GM19463 (cell line): ENCODE measurements around the gene TBC1D5.
"Not testable (repeated sequence)": the region's sequence is repeated elsewhere in the genome, so short reads cannot be mapped to it uniquely, and the experiment has no call there.

Experiments
- ATAC-seq: cut with Tn5 transposase; IDR thresholded peaks from one replicate; pipeline ENCODE4 v1.9.1; 2021; ENCODE audit warnings: mild to moderate bottlenecking, moderate library complexity; ENCODE audit not compliant: unreplicated experiment

Gene TBC1D5

DNA sequence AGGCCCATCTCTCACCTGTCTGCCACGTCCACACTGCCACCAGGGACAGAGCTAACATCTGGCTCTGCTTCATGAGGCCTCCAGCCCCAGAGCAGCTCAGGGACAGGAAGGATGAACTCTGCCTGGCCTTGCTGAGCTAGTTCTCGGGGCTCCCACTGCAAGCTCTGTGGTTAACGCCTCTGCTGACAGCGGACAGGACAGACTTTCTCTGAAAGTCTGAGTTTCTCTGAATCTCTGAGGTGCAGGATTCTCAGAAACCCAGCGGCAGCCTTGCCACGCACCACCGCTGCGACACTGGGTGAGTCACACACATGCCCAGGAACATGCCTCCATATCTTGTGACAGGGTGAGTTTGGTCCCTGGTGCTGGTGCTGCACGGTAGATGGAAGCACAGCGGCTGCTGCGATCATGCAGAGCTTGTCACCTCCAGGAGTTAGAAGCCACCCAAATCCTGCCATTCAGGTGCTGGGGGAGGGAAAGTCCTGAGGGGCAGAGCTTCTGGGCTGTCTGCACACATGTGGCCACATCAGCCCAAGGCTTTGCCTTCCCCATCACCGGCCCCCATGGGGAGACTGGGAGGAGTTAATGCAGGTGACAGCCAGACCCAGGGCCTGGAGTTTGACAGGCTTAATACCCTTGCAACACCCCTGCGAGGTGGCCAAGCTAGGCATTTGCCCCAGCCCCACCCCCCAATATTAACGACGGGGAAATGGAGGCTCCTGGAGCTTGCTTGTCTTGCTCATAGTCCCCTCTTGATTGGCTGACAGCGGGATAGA lies 590.6 kb downstream of the TBC1D5 start:
- peak; percentile 98 for ATAC-seq

DNA sequence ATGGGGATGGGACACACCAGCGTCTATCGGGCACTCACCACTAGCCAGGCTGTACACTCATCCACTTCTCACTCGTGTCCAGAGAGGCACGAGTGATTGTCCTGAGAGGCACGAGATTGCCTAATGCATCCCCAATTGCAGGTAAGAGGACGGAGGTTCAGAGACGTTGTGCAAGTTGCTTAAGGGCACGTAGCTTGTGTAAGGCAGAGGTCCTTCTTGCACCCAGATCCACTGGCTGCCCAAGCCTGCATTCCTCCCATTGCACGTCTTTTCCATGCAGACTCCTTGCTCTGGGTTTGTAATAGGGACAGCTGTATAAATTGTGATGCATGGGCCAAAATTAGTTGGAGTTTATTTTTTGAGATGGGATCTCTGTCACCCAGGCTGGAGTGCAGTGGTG lies 593.4 kb downstream of the TBC1D5 start:
- no peak for ATAC-seq

GRCh38 chr3:17144665-17144993 lies 597.8 kb downstream of the TBC1D5 start:
- ATAC-seq = no peak

DNA sequence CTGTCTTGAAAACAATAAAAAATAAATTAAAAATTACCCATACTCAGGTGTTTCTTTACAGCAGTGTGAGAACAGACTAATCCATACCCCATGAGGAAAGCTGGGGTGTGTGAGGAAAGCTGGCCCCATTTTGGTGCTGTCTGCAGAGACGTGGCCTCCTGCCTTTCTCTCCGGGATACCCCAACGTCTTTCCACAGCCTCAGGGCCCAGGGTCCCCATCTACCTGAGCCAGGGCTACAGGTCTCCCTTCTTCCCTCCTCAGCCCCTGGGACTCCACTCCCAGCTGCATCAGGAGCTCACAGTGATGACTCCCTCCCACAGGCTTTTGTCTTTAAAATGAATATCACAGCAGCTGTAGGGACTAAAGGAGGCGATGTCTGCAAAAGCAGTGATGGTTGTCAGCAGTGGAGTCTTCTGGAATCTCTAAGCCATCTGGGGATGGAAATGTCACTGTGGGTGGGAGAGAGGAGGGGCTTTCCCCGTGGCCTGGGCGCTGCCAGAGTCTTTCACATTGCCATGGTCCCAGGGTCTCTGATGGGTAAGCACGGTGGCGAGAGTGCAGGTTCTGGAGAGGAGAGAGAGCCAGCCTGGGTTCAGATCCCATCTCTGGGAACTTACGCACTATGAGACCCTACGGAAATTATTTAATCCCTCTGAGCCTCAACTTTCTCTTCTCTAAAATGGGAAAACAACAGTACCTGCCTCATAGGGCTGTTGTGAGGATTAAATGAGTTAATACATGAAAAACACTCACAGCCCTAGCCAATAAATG lies 598.4 kb downstream of the TBC1D5 start:
- no peak for ATAC-seq

GRCh38 chr3:17142516-17142915 lies 599.9 kb downstream of the TBC1D5 start:
- ATAC-seq = no peak

GRCh38 chr3:17141699-17142098 lies 600.7 kb downstream of the TBC1D5 start:
- no peak for ATAC-seq

GRCh38 chr3:17140670-17141505 lies 601.5 kb downstream of the TBC1D5 start:
- ATAC-seq = no peak

GRCh38 chr3:17138246-17139039 lies 604.0 kb downstream of the TBC1D5 start:
- ATAC-seq = no peak

- no peak for ATAC-seq
Observed at GRCh38 chr3:17137321-17137826, 605.1 kb downstream of the TBC1D5 start.

GRCh38 chr3:17136136-17136721 lies 606.2 kb downstream of the TBC1D5 start:
- no peak for ATAC-seq

DNA sequence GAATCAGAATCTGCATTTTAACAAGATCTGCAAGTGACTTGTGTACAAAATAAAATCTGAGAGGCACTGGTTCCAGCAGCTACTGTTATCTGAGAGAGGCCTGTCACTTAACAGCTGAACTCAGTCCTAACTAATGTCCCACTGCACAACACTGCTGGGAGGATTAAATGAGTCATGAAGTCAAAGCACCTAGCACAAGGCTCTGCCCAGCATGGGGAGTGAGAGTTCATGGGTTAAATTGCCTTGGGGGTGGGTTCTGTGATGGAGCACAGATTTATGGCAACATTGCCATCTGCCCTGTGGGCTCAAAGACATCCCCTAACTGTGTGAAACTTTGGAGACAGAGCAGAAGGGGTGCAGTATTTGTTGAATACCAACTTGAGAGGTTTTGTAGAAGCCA lies 606.7 kb downstream of the TBC1D5 start:
- ATAC-seq = no peak

DNA sequence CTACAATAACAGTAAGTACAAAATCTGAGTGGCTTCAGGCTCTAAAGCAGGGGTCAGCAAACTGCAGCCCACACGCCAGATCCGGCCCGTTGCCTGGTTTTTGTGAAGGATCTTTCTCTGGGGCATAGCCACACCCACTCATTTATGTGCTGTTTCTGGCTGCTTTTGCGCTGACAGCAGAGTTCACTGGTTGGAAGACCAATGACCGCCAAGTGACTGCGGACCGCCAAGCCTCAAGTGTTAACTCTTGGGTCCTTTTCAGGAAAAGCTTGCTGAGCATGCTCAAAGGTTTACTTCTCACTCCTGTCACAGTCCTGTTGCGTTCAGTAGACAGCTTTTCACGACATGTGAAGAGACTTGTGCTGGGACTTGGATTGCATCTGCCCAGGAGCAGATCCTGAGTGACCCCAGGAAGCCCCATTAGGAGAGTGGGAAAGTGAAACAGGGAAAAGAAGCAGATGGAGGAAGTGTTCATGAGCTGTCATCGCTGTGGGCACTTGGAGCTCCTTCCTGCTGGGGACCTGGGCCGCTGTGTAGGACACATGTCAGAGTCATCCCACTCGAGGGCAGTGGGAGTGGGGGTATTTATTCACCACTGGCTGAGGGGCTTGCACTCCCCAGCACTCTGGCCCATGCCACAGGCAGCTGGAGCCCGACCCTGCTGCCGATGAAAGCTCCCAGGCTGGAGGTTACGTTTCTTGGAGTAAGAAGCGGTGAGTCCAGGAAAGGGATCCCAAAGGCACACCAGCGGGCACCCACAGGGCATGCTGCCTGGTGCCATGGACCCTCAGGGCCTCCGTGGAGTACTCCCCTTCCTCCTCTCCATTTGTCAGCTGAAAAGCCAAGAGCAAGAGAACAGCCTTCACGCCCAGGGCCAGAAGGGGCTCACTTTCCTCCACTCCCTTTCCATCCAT lies 608.5 kb downstream of the TBC1D5 start:
- no peak for ATAC-seq

GRCh38 chr3:17132286-17133115 lies 609.9 kb downstream of the TBC1D5 start:
- no peak for ATAC-seq

- ATAC-seq = no peak
Observed at GRCh38 chr3:17130956-17131355, 611.5 kb downstream of the TBC1D5 start.

DNA sequence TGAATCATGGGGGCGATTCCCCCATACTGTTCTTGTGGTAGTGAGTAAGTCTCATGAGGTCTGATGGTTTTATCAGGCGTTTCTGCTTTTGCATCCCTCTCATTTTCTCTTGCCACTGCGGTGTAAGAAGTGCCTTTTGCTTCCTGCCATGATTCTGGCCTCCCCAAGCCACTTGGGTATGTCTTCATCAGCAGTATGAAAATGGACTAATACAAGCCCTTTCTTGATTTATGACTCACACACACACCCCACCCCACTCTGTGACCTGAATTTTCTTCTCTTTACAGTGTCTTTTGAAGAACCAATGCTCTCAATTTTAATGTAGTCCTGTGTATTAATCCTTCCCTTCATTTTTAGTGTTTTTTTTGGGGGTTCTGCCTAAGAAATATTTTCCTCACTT lies 612.9 kb downstream of the TBC1D5 start:
- ATAC-seq = no peak

- not testable (repeated sequence) for ATAC-seq
Observed at GRCh38 chr3:17128671-17129070, 613.8 kb downstream of the TBC1D5 start.

DNA sequence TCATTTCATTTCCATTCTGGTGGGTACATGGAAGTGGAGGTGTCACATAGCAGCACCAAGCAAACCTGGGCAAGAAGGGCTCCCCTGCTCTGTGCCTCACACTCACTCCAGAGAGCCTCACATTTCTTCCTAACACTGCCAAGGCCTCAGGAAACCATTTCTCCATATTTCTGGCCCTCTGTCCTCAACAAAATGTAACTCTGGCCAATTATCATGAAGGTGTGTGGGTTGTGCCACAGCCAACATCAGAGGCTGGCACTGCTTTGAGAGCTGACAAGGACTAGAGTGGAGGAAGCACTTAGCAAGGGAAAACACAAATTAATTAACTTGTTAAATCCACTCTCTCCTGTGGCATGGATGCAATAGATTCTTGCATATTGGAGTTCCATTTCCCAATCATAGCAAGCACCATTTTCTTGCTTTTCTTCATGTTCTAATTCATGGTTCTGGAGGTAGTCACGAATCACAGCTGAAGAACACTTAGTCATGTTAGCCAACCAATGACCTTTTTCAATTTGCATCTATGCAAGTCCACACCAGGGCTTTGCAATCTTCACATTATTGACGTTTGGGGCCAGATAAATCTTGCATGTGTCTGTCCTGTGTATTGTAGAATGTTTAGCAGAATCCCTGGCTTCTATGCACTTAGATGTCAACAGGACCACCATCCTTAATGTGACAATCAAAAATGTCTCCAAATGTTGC lies 616.5 kb downstream of the TBC1D5 start:
- ATAC-seq = no peak

DNA sequence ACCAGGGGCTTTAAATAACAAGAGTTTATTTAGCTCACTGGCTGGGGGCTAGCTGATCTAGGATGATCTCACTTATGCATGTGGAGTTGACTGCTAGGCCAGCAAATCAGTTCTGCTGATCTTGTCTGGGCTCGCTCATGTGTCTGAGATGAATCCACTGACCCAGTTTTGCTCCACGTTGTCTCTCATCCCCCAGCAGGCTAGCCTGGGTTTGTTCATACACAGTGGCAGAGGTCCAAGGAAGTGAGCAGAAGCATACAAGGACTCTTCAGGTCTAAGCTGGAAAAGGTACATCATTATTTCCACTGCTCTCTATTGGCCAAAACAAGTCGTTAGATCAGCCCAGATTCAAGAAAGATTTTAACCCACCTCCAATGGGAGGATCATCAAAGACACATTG lies 619.7 kb downstream of the TBC1D5 start:
- ATAC-seq = no peak
